CD1c-positive myeloid dendritic cell (primary cell): ENCODE measurements around the gene SAC3D1.

ENCODE experiments used
- DNase-seq: peaks from one replicate; pipeline ENCODE4 v3.0.0-alpha.2; 2016; ENCODE audit errors: extremely low spot score

Gene SAC3D1

DNA sequence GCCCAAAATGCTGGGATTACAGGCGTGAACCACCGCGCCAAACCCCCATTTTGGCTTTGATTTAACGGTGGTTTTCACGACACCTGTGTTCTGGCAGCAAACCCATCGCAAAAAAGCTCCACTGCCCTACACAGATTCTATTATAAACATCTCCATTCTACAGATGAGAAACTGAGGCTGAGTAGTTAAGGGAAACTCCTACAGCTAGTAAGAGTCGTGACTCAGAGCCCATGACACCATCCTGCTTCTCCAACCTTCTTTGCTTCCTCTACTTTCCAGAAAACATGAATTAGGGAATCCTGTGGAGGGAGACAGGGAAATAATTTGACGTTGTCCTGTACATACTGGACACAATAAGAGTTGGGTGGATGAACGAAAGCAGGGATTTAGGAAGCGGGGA, 14.2 kb upstream of the SAC3D1 start:
- DNase-seq = peak; percentile 10

DNA sequence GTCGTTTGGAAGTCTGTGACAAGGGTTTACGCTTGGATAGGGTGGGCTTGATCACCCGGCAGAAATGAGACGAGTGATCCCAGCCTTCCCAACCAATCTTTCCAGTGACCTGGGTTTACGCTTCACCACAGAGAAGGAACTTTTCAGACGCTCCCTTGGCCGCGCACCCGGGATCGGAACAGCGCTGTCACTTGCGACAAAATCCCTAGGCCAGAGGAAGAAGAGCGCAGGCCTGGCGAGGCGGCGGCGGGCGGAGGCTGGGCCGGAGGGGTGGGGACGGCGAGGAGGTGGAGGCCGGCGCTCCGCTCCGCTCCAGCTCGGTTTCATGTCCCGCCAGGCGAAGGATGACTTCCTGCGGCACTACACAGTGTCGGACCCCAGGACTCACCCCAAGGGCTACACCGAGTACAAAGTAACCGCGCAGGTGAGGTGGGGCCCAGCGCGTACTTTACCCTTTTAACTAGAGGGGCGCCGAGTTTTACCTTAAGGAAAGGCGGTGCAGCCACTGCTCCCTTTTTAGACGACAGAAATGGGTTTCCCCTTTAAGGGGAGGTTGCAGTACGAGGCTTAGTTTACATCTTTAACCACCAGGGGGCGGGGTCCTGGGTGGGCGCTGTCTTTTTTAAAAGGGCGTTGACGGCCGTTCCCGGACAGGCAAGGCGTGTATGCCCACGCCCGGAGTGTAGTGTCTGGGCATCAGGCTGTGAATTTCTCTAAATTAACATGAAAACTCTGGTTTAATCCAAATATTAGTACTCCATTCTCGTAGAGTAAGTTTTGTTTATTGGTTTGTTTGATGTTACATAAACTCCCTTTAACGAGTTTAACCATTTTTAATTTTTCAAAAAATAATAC, 13.6 kb upstream of the SAC3D1 start, which contains the start of gene SNX15:
Gene SNX15 (plus strand): TSS at position 227 of the 855 bp plus-strand sequence. CDS start 99 bp downstream, at position 326.
- DNase-seq = peak; percentile 98

- DNase-seq = no peak
Measured at GRCh38 chr11:65032216-65032615, 8.8 kb upstream of the SAC3D1 start.

GRCh38 chr11:65034423-65034822, 6.6 kb upstream of the SAC3D1 start:
- DNase-seq = no peak

DNA sequence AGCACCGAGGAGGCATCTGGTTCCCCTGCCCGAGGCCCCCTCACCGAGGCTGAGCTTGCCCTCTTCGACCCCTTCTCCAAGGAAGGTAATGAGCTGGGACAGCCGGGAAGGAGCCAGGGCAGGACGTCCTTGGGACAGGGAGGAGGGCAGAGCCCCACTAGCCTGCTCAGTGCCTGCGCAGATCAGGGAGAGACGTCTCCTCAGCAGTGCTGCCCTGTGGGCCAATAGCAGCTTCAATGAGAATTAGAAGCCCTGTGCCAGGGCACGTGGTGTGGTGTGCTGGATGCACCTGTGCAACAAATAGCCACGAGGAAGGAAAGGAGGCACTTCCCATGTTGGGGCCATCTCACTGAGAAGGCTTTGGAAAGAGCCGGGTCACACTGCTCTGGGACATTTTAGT, 5.4 kb upstream of the SAC3D1 start:
- DNase-seq = no peak

DNA sequence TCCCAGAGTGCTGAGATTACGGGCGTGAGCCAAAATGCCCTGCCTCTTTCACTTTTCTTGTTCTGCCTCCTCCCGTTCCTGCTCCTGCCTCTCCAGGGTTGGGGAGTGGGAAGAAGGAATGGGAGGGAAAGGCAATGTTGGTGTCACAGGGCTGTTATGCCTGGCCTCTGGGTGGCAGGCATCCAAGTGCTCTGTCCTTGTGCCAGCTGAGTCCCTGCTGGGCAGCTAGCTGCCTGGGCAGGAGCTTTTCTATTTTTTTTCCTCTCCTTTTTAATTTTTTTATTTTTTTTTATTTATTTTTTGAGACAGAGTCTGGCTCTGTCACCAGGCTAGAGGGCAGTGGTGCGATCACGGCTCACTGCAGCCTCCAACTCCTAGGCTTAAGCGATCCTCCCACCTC, 4.1 kb upstream of the SAC3D1 start:
- no peak for DNase-seq

DNA sequence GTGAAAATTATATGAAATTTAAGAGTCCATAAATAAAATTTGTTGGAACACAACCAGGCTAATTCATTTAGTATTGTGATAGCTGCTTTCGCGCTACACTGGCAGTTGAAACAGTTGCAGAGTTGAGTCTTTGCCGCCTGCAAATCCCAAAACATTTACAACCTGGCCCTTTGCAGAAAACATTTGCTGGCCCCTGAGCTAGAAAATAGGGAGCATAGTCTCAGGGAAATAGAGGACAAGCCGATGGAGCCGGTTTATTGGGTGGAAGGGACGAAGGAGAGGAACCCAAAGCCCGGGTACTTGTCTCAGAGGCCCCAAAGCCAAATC, 527 bp upstream of the SAC3D1 start:
- DNase-seq = no peak

GRCh38 chr11:65042891-65043290, 1.9 kb downstream of the SAC3D1 start:
- no peak for DNase-seq

DNA sequence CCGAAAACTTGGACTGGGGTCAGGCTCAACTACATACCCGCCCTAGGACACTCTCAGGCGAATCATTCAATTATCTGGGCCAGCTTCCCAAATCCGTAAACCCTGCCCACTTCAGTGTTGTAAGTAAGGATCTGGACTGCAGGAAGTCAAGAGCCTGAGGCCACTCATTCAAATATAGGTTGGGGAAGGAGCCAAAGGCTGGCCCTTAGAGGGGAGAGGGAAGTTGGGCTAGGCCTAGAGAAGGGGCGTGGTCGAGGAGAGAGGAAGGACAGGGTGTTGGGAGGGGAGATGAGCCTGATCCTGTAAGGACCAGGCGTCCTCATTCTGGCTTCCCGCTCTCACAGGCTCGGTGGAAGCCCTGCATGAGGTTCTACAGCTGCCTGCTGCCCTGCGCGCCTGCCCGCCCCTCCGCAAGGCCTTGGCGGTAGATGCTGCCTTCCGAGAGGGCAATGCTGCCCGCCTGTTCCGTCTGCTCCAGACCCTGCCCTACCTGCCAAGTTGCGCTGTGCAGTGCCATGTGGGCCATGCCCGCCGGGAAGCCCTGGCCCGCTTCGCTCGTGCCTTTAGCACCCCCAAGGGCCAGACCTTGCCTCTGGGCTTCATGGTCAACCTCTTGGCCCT, 3.0 kb downstream of the SAC3D1 start:
- peak; percentile 93 for DNase-seq

DNA sequence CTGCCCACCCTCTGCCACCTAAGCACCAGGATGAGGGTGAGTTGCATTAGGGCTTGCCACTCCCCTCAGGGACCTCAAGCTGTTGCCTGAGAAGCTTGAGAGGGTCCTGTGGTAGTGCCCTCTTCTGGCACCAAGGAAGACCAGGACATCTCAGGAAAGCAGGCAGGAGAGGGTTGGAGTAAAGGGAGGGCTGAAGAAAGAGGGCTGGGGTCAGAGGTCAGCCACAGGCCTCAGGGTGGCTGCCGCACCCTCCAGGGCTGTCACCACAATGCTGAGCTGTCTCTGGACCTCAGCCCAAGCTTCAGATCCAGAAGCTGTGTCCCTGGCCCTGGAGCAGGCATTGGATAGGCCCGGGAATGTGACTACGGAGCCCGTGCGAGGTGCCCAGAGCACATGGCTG, 4.1 kb downstream of the SAC3D1 start:
- DNase-seq = no peak

GRCh38 chr11:65045728-65046127, 4.7 kb downstream of the SAC3D1 start:
- DNase-seq = no peak

- DNase-seq = peak; percentile 13
Measured at GRCh38 chr11:65047581-65048422, 6.8 kb downstream of the SAC3D1 start.

GRCh38 chr11:65051398-65051858, 10.4 kb downstream of the SAC3D1 start:
- no peak for DNase-seq

- peak; percentile 20 for DNase-seq
Measured at GRCh38 chr11:65053827-65054508, 13.0 kb downstream of the SAC3D1 start.

DNA sequence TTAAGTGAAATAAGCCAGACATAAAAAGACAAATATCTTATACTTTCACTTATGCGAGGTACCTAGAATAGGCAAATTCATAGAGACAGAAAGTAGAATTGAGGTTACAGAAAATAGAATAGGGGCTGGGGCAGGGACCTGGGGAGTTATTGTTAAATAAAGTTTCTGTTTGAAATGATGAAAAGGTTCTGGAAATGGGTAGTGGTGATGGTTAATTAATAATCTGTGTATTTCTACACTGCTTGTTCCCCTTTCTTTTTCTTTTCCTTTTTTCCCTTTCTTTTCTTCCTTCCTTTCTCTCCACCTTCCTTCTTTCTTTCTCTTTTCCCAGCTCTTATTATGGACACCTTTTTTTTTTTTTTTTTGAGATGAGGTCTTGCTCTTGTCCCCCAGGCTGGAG, 14.5 kb downstream of the SAC3D1 start:
- no peak for DNase-seq

- DNase-seq = no peak
Measured at GRCh38 chr11:65056999-65057398, 16.0 kb downstream of the SAC3D1 start.

DNA sequence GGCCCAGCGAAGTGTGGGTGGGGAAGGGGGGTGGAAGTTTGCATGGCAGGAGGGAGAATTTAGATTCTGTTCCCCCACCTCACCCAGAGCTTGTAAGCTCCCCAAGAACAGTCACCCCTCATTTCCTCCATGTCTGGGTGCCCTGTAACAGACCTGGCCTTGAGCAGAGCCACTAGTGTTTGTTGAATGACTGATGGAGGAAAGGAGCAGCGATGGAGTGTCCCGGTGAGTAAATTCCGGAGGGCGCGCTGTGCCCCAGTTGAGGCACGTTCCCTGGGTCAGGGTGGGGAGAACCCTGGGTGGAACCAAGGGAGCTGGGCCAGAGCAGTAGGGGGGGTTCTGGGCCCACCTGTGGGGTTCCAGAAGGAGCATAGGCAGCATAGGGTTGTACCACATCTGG, 16.5 kb downstream of the SAC3D1 start:
- DNase-seq = no peak

- DNase-seq = no peak
Measured at GRCh38 chr11:65058012-65058411, 17.0 kb downstream of the SAC3D1 start.

DNA sequence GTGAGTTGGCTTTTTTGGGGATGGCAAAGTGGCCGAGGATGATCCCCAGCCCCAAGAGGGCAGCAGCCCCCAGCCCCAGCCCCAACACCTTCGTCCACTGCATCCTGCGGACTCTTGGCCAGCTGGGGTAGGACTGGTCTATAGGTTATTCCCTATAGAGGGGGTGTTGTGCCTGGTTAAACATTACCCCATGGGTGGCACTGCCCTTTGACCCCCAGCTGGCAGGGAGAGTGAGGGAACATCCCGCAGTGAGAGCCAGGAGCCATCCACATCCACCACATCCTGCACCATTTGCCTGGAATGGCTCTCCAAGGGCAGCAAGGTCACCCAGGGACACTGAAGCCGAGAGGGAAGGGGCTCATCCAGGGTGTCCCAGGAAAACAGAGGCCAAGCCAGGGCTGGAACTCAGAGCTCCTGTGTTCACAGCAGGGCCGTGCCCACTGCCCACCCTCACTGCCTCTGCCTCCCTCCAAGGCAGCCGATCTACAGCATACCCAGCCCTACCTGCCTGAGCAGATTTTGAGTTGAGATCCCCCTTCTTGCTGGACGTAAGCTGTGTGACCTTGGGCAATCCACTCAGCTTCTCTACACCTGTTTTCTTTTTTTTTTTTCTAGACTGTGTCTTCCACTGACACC, 17.5 kb downstream of the SAC3D1 start, which contains the start of gene NAALADL1:
Gene NAALADL1 (minus strand): TSS at position 135 of the 636 bp plus-strand sequence. CDS start 32 bp downstream, at position 103.
- DNase-seq = no peak

GRCh38 chr11:65059523-65059922, 18.5 kb downstream of the SAC3D1 start:
- no peak for DNase-seq
